T-helper 1 cell treated with Interleukin-12 subunit alpha and Interleukin-12 subunit beta and Interleukin-4 antibody, amounts not matched to agents 30 ng/mL and 1 ng/mL, for 36 hours (primary cell): ENCODE measurements around the gene SNX12. TPM values are rescaled to one million over a fixed set of nuclear protein-coding genes. Genes with fewer than 3 reads are reported as not detected.
"Not testable (repeated sequence)": the region's sequence is repeated elsewhere in the genome, so short reads cannot be mapped to it uniquely, and the experiment has no call there.

Experiments
- intact Hi-C: fragments of 100-400 bp; cut with micrococcal nuclease; formaldehyde crosslinking; loops from one replicate; pipeline ENCODE4 v1.15.1; 2024
- total RNA-seq: library from RNA; stranded (reverse); gene quantifications from 2 replicates; pipeline ENCODE4 v1.2.3, GENCODE V29; 2022

SNX12 gene
- total RNA-seq, 1 donor from 2014 or later: 43.9 TPM

- intact Hi-C loops: loop anchor here (1.0 to 10.0 kb wide), 7 partner anchors 27 to 641 kb away; partner anchors contain the start of genes SNX12, TAF1 and ZMYM3
These were observed 27.4 kb upstream of the SNX12 start, which contains the start of gene FOXO4 for GRCh38 chrX:71095555-71095980. Gene FOXO4, plus strand, starts transcription at chrX:71095851. Its CDS starts 678 bp downstream, at chrX:71096529.

GRCh38 chrX:71095033-71095432 is 26.9 kb upstream of the SNX12 start:
- intact Hi-C loops: loop anchor here (1.0 to 10.0 kb wide), 7 partner anchors 27 to 640 kb away; partner anchors contain the start of genes SNX12, TAF1 and ZMYM3

- intact Hi-C loops: loop anchor here (10.0 kb wide), 3 partner anchors 116 to 636 kb away; partner anchors contain the start of gene ZMYM3
These were observed 23.1 kb upstream of the SNX12 start for GRCh38 chrX:71091263-71091662.

- intact Hi-C loops: no loop called here
These were observed 17.8 kb upstream of the SNX12 start for GRCh38 chrX:71085900-71086299.

- intact Hi-C loops: no loop called here
These were observed 14.7 kb upstream of the SNX12 start for GRCh38 chrX:71082822-71083221.

DNA sequence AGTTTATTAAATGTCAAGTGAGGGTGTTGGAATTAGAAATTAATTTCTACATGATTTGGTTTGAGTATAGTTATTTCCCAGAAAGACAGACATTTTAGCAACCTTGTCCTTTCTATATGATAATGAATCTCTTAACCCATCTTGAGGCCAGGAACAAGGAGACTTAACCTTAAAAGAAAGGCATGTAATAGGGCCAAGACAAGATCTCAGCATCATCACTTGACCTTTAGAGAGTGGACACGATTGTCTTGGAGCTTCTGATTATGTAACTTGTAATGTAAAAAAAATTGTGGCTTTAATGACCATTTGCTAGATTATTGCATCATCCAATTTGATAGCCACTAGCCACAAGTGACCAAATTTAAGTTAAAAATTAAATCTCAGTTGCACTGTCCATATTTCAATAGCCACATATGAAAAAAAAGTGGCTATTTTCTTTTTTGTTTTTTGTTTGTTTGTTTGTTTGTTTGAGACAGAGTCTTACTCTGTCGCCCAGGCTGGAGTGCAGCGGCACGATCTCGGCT is 14.1 kb upstream of the SNX12 start:
- intact Hi-C loops: no loop called here

DNA sequence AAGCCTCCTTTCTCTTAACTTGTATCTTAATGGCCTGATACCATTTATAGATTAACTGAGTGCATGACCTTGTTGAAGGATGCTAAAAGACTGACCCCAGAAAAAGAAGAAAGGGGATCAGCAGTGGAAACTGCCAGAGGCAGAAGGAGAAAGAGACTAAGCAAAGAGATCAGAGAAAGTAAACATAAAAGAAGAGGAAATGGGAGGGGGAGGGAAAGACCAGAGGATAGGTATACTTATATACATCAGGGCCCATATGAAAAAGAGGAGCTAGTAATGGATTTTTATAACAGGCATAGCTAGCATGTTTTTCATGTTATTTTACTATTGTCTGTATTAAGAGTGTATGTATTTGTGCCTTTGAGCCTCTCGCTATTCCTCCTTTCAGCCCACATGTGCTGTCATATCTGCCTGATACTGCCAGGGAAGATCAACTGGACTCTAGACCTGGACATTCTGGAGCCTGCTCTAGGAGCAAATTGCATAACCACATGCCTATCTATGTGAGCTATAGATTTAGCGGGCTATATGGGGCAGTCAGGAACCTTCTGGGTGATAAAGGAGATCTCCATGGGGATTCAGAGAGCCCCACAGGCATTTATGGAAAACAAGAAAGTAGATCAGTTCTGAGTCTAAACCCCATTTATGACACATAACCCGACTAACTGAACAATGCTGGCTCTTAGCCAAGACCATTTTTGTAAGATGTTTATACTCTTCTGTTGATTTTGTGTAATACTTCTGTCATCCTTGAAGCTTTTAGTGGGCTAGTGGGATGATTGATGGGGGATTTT is 13.4 kb upstream of the SNX12 start:
- intact Hi-C loops: no loop called here

DNA sequence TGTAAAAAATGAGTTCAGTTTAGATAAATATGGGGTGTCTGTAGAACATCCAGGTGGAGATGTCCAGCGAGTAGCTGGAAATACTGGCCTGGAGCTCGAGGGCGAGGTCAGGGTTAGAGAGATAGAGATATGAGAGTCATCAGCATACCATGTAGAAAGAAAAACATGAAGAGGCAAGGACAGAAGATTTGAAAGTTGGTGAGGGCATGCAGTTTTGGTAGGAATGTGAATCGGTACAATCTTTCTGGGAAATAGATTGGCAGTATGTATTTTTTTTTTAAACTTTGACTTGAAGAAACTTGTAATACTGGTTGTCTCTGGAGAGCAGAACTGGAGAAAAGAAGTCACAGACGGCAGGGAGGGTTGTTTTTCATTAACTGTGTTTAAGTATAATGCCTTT is 2.4 kb upstream of the SNX12 start:
- intact Hi-C loops: no loop called here

- intact Hi-C loops: loop anchor here (1.0 to 2.0 kb wide), 10 partner anchors 15 to 934 kb away; partner anchors contain the start of genes FOXO4, IGBP1, IL2RG and NONO
These were observed 456 bp downstream of the SNX12 start for GRCh38 chrX:71067712-71068043.

DNA sequence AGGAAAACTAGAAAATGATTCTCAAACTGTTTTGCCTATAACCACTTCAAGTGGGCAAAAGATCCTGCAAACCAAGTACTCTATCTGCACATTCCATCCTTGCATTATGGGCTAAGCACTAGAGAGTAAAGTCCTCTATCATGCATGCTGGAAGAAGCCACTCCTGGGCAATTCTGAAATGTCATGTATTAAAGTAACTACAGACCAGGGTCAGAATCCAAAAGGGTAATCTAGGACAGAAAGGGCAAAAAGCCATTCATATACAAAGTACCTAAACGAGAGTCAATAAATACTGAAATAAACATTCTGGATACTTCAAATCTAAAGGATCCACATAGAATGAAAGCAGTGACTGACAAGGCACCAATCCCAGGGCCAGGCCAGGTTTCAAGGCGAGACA is 1.0 kb downstream of the SNX12 start:
- intact Hi-C loops: no loop called here

DNA sequence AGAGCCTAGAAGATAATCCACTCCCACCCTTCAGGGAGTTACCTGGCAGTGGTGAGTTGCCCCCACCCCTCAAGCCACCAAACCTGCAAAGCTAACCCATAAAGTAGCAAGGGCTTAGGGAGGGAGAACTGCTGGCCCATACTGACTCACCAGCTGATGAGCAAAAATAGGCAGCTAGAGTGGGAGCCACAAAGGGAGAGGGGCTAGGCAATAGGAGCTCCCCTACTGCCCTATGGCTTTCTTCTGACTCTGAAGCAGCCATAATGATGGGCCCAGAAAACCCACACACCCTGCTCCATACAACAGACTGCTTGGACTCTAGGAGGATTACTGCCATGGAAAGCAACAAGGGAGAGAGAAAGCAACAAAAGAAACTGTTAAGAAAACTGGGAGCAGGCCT is 8.0 kb downstream of the SNX12 start:
- intact Hi-C loops: no loop called here

- intact Hi-C loops: no loop called here
These were observed 10.1 kb downstream of the SNX12 start for GRCh38 chrX:71057848-71058530.

GRCh38 chrX:71056867-71057266 is 11.3 kb downstream of the SNX12 start:
- intact Hi-C loops: no loop called here

DNA sequence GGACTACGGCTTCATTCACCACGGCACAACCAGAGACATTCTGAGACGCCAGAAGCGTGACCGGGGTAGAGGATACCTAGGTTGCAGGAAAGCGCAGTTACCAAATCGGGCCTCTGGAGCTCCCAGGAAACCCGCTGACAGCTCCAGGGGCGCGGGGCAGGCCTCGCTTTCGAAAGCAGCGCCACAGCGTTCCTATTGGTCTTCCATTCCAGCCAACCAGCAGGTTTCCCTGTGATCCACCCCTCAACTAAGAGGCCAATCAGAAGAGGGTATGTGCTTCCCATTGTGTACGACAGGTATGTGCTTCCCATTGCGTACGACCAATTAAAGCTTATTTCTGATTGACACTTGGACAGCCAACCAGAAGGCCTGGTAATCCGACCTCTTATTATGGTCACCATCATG is 14.9 kb downstream of the SNX12 start:
- intact Hi-C loops: loop anchor here (2.0 kb wide), 1 partner anchor 16 kb away; the partner anchor contains the start of gene SNX12

DNA sequence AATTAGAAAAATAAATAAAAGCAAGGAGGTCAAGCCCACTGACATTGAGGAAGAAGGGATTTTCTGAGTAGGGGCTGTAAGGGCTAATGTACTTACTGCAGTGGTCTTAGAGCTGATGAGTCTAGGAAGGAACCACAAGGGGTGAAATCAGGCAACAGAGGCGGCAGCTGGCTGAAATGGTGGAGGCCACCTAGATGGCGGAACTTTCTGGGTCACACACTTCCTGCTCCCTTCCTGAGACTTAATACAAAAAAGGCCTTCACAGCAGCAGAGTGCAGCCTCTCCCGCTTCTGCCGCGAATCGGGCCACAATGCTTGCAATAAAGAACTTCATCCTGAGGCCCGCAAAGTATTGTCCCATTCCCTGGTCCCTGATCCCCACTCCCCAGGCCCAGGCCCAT is 15.4 kb downstream of the SNX12 start:
- intact Hi-C loops: loop anchor here (2.0 kb wide), 1 partner anchor 16 kb away; the partner anchor contains the start of gene SNX12

GRCh38 chrX:71047891-71048290 is 20.2 kb downstream of the SNX12 start:
- intact Hi-C loops: not testable (repeated sequence)

- intact Hi-C loops: no loop called here
These were observed 50.7 kb downstream of the SNX12 start for GRCh38 chrX:71017396-71017939.
